Epithelial cell of esophagus (primary cell): ENCODE data around the gene PALLD.
A peak's percentile ranks its signal among the peaks of the same experiment; 100 is the strongest.

ENCODE experiments used
- DNase-seq: peaks from one replicate; pipeline ENCODE4 v3.0.0; 2010; ENCODE audit warnings: low read depth
- H3K4me3 ChIP-seq: 2 replicates; pipeline ENCODE4 v1.5.1; 2011; ENCODE audit warnings: mild to moderate bottlenecking, low read length, control low read depth
- CTCF ChIP-seq: IDR thresholded peaks from 2 replicates; pipeline ENCODE4 v1.5.1; 2011; ENCODE audit warnings: low read depth, mild to moderate bottlenecking, low read length, control low read depth, inconsistent platforms; ENCODE audit not compliant: insufficient read depth; ENCODE audit errors: missing control alignments

Gene PALLD

DNA sequence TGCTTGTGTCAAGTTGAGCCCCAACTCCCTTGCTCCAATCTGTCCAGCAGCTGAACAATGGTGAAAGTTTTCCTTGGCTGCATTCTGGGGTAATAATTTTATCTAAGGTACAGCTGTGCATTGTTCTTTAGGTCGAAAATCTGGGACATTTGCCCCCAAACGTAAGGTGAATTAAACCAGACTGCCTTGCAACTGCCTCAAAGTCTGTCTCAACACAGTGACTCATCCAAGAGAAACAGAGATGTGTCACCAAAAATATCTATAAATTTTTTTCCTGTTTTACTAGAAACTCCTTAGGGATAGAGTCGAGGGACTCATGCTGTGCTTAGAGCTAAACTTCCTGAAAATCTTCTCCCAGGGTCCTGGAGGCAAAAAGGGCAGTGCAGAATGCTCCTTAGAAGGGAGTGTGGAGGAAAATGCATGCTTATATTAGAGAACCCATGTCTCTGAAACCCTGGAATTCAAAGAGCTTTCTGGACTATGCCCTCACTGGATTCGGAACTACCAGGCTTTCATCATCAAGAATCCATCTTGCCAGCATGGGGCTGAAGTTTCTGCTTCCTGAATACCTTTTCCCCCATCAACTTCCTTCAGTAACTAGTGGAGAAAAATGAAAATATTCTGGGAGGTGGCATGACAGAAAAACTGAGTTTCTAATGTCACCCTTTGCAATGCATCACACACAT, 115.7 kb downstream of the PALLD start:
- no peak for TF ChIP-seq CTCF
- peak; percentile 73 for DNase-seq
- H3K4me3 ChIP-seq = no peak overlapping the region

- TF ChIP-seq CTCF = no peak
- H3K4me3 ChIP-seq = no peak overlapping the region
- DNase-seq = no peak
These were observed 117.0 kb downstream of the PALLD start for GRCh38 chr4:168613869-168614268.

GRCh38 chr4:168614281-168615057, 117.6 kb downstream of the PALLD start:
- no peak for TF ChIP-seq CTCF
- H3K4me3 ChIP-seq = no peak overlapping the region
- DNase-seq = no peak

DNA sequence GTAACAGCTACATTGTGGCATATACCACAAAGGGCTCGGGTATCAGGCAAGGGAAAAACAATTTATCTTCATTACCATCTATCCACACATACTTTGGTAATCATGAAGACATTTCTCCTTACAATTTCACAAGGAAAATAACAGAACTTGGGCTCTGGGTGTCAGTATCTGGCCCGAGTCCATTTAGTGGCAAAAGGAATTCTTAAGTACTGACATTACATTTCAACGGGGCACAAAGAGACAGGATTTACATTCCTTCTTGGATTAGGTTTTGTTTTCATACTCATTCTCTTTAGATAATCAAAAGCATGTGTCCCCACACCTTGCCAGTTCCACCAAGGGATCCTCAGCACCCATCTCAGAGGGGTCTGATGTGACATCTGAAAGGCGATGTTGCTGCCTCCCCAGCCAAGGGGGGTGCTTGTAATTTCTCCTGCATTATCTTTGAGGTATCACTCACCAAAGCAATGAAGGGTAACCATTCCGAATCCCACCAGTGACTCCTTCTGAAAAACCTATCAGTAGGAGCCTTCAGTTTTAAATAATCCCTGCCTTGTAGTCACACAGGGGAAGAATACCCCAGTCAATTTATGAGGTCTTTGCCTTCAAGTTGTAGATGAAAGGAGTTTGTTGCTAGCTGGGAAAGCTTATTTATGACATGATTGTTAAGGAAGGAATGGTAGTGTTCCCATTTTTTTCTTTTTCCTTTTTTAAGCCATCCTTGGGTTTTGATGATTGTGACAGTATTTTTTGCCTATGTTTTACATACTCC, 118.6 kb downstream of the PALLD start:
- DNase-seq = no peak
- TF ChIP-seq CTCF = no peak
- no peak overlapping the region for H3K4me3 ChIP-seq

DNA sequence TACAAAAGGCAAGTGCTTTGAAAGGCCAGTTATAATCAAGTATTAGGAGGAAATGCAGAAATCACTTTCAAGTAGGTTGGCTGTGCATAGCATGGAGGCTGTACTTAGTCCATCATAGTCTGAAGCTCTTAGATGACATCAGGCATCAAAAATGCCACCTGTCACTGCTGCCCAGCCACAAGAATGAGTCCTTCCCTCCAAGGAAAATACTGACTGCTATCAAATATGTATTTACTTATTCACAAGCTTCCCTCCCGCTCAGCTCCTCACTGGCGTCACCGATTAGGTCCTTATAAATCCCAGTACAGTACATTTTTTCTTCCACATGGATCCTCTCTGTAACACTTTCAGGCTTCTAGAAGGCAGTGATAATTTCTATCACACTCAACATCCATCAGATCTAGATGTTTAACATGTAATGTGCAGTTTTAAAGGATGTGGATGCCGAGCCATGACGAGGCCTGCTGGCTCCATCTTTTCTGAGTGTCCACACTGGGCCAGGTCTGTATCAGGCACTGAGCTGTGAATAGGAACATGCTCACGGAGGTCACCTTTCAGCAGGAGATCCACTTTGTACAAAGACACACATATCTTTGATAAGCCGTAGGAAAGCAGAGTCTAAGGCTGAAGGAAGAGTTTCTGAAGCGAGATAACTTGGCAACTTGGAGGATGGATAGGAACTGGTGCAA, 121.9 kb downstream of the PALLD start:
- no peak overlapping the region for H3K4me3 ChIP-seq
- no peak for TF ChIP-seq CTCF
- DNase-seq = peak; percentile 63

DNA sequence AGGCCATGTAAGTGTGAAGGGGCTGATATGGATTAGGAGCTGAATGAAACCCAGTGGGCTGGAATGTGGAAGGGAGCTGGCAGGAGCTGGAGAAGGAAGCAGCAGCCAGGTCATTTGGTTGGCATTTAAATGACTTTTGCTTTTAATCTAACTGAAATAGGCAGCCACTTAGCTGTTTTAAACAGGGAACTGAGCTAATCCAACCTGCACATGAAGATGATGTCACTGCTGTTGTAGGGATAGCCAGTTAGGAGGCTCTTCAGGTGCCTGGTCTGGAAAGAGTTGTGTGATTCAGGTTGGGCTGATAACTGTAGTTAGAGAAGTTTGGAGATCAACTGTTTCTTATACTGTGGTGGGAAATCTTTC, 122.4 kb downstream of the PALLD start:
- no peak for TF ChIP-seq CTCF
- no peak overlapping the region for H3K4me3 ChIP-seq

More for the DNA sequence above, 122.4 kb downstream of the PALLD start:
- DNase-seq = peak; percentile 51
